GM06990 (cell line): ENCODE measurements around the gene ZNF487.
"Not testable (repeated sequence)": the region's sequence is repeated elsewhere in the genome, so short reads cannot be mapped to it uniquely, and the experiment has no call there.

Experiments used
- DNase-seq: peaks from one replicate; pipeline ENCODE4 v3.0.0-alpha.2; 2011; ENCODE audit not compliant: insufficient read length; ENCODE audit errors: extremely low read depth
- H3K27me3 ChIP-seq: replicated peaks from 2 replicates; pipeline ENCODE4 v1.6.0; 2011; ENCODE audit warnings: low read length; ENCODE audit not compliant: control insufficient read depth, insufficient read depth
- H3K36me3 ChIP-seq: 2 replicates; pipeline ENCODE4 v1.5.1; 2011; ENCODE audit warnings: low read length; ENCODE audit not compliant: control insufficient read depth, insufficient read depth
- H3K4me3 ChIP-seq: replicated peaks from 2 replicates; pipeline ENCODE4 v1.5.1; 2011; ENCODE audit warnings: low read depth, mild to moderate bottlenecking, control low read depth, low read length
- TF ChIP-seq, protein P1 (sequence below): IDR thresholded peaks from 2 replicates; pipeline ENCODE4 v1.5.1; 2011; ENCODE audit warnings: low read length, control low read depth, mild to moderate bottlenecking, inconsistent platforms; ENCODE audit not compliant: insufficient read depth, poor library complexity, severe bottlenecking

Gene ZNF487

GRCh38 chr10:43421201-43421507 lies 15.8 kb upstream of the ZNF487 start:
- H3K27me3 ChIP-seq: no peaks in the 10 kb centered on the region
- peak overlapping the region; percentile 64 for H3K4me3 ChIP-seq
- TF ChIP-seq, protein P1, sequence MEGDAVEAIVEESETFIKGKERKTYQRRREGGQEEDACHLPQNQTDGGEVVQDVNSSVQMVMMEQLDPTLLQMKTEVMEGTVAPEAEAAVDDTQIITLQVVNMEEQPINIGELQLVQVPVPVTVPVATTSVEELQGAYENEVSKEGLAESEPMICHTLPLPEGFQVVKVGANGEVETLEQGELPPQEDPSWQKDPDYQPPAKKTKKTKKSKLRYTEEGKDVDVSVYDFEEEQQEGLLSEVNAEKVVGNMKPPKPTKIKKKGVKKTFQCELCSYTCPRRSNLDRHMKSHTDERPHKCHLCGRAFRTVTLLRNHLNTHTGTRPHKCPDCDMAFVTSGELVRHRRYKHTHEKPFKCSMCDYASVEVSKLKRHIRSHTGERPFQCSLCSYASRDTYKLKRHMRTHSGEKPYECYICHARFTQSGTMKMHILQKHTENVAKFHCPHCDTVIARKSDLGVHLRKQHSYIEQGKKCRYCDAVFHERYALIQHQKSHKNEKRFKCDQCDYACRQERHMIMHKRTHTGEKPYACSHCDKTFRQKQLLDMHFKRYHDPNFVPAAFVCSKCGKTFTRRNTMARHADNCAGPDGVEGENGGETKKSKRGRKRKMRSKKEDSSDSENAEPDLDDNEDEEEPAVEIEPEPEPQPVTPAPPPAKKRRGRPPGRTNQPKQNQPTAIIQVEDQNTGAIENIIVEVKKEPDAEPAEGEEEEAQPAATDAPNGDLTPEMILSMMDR: no peak
- DNase-seq: no peak
- H3K36me3 ChIP-seq: no peaks in the 10 kb centered on the region

GRCh38 chr10:43421519-43421918 lies 15.4 kb upstream of the ZNF487 start:
- Histone ChIP-seq H3K36me3 (no peaks in the 10 kb centered on the region), H3K4me3 (peak overlapping the region; percentile 64), H3K27me3 (no peaks in the 10 kb centered on the region)
- no peak for DNase-seq
- TF ChIP-seq, protein P1: no peak

GRCh38 chr10:43421944-43422343 lies 15.0 kb upstream of the ZNF487 start:
- not testable (repeated sequence) for H3K36me3 ChIP-seq, DNase-seq, H3K27me3 ChIP-seq, H3K4me3 ChIP-seq

GRCh38 chr10:43424416-43424815 lies 12.5 kb upstream of the ZNF487 start:
- no peaks in the 10 kb centered on the region for H3K36me3 ChIP-seq
- TF ChIP-seq, protein P1: no peak
- DNase-seq: no peak
- H3K4me3 ChIP-seq: no peak overlapping the region
- H3K27me3 ChIP-seq: no peaks in the 10 kb centered on the region

DNA sequence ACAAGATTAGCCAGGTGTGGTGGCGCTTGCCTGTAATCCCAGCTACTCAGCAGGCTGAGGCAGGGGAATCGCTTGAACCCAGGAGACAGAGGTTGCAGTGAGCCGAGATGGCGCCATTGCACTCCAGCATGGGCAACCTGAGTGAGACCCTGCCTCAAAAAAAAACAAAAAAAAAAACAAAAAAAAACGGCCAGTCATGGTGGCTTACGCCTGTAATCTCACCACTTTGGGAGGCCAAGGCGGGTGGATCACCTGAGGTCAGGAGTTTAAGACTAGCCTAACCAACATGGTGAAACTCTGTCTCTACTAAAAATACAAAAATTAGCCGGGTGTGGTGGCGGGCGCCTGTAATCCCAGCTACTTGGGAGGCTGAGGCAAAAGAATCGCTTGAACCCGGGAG lies 10.4 kb upstream of the ZNF487 start:
- not testable (repeated sequence) for H3K27me3 ChIP-seq, H3K4me3 ChIP-seq, DNase-seq, H3K36me3 ChIP-seq

DNA sequence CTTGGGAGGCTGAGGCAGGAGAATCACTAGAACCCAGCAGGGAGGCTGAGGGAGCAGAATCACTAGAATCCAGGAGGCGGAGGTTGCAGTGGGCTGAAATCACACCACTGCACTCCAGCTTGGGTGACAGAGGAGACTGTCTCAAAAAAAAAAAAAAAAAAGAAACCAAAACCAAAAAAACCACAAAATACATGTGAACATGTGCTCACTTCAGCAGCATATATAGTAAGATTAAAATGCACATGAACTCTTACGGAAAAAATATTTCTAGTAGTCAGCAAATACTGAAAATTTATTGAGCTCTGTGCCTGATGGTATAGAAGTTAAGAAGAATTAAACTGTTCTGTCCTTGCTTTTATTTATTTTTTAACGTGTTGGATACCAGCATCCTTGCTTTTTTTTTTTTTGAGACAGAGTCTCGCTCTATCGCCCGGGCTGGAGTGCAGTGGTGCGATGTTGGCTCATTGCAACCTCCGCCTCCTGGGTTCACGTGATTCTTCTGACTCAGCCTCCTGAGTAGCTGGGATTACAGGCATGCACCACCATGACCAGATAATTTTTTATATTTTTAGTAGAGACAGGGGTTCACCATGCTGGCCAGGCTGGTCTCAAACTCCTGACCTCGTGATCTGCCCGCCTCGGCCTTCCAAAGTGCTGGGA lies 9.6 kb upstream of the ZNF487 start:
- H3K4me3 ChIP-seq: no peak overlapping the region
- peak; percentile 55 for DNase-seq
- H3K36me3 ChIP-seq: no peaks in the 10 kb centered on the region
- H3K27me3 ChIP-seq: no peaks in the 10 kb centered on the region
- TF ChIP-seq, protein P1: no peak
